DMS153 treated with DMSO at 0.1 percent for 48 hours (cell line): ENCODE measurements around the gene GDF2.
A peak's percentile ranks its signal among the peaks of the same experiment; 100 is the strongest.

Experiments used
- DNase-seq: peaks from one replicate; lab custom pipeline; 2025; ENCODE audit not compliant: unreplicated experiment; lab: John Stamatoyannopoulos, UW

GDF2 gene

DNA sequence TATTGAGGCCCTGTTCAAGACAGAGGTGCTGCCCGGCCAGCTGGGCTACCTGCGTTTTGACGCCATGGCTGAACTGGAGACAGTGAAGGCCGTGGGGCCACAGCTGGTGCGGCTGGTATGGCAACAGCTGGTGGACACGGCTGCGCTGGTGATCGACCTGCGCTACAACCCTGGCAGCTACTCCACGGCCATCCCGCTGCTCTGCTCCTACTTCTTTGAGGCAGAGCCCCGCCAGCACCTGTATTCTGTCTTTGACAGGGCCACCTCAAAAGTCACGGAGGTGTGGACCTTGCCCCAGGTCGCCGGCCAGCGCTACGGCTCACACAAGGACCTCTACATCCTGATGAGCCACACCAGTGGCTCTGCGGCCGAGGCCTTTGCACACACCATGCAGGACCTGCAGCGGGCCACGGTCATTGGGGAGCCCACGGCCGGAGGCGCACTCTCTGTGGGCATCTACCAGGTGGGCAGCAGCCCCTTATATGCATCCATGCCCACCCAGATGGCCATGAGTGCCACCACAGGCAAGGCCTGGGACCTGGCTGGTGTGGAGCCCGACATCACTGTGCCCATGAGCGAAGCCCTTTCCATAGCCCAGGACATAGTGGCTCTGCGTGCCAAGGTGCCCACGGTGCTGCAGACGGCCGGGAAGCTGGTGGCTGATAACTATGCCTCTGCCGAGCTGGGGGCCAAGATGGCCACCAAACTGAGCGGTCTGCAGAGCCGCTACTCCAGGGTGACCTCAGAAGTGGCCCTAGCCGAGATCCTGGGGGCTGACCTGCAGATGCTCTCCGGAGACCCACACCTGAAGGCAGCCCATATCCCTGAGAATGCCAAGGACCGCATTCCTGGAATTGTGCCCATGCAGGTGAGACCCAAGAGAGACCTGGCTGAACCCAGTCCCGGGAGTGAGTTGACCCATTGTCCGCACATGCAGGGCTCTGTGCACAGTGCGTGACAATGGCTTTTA lies 28.7 kb downstream of the GDF2 start:
- no peak for DNase-seq

DNA sequence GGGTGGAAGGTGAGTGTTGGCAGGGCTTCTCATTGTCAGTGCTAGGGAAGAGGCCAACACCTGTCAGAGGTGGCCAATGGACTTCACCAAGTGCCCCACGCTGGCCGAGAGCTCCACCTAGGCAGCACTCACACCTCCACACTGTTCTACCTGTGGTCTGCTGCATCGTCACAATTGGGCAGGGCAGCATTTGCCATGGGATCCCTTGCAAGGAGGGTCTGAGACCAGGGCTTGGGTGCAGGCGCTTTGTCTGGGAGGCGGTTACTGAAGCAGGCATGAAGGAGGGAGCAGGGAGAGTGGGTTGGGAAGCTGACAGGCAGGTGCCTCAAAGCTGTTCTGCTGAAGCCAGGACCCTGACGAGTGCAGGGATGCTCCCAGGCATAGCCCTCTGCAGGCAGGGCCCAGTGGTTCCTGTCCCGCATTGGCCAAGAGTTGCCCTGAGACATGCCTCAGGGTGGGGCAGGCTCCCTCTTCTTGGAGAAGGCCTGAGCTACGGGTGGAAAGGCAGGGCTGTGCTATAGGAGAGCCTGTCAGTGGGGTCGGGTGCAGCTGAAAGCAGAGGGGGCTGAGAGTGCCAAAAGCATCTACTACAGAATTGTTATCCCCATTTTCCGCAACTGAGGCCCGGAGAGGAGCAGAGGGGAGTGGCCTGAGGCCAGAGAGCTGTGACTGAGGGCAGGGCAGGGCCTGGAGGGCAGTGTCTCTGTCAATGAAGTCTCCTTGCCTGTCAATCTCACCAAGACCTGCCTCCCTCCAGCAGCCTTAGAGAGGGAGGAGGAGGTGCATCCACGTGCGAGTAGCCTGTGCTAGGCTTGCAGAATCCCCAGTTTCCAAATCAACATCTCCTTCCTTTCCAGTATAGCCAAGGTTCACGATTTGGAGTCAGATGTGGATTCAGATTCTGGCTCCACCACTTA lies 29.9 kb downstream of the GDF2 start:
- no peak for DNase-seq

DNA sequence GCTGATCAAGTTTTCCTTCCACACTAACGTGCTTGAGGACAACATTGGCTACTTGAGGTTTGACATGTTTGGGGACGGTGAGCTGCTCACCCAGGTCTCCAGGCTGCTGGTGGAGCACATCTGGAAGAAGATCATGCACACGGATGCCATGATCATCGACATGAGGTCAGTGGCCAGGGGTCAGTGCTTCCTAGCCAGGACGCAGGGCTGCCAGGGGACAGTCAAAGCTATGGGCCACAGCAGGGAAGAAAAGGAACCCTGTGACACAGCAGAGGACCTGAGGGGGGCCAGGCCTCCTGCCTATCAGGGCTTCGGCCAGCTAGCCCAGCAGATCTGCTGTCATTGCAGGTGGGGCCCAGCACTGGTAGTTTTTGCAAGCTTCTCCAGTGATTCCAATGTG lies 31.1 kb downstream of the GDF2 start:
- no peak for DNase-seq

- DNase-seq, result no peak
These were observed 31.9 kb downstream of the GDF2 start for GRCh38 chr10:47354165-47354564.

GRCh38 chr10:47354900-47355299 lies 32.6 kb downstream of the GDF2 start:
- no peak for DNase-seq

DNA sequence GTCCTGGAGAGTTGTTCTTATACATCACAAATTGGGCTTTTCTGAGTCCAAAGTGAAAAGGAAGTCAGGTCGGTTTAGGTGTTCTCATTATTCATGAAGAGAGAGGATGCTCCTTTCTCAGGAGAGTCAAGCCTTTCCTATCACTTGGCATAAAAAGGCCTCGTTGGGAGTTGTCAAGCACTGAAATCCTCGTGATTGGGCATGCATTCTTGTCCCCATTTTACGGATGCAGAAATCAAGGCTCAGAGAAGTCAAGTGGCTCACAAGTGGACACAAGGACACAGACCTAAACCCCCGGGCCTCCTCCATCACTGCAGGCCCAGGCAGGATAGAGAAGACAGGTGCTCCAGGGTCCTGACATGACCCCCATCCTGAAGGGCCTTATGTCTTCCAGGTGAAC lies 34.5 kb downstream of the GDF2 start:
- DNase-seq, result no peak

- no peak for DNase-seq
These were observed 34.9 kb downstream of the GDF2 start for GRCh38 chr10:47357131-47357582.

DNA sequence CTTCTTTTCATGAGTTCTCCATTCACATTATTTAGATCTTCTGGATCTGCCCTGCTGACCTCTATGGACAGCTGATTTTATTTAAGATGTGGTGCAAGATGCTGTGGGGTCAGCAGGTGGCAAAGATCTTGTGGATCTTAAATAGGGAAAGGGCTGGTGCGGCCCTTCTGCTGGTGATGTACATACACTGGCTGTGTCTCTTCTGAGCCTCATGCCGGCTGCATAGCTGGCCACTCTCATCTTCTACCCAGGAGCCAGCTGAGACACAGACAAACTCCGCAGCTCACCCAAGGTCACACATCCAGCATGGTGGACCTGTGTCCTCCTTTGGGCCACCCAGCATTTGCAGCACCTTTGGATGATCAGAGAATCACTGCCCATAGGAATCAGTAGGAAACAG lies 35.7 kb downstream of the GDF2 start:
- DNase-seq, result no peak

GRCh38 chr10:47358457-47358856 lies 36.2 kb downstream of the GDF2 start:
- DNase-seq, result no peak

GRCh38 chr10:47359101-47359500 lies 36.8 kb downstream of the GDF2 start:
- no peak for DNase-seq

DNA sequence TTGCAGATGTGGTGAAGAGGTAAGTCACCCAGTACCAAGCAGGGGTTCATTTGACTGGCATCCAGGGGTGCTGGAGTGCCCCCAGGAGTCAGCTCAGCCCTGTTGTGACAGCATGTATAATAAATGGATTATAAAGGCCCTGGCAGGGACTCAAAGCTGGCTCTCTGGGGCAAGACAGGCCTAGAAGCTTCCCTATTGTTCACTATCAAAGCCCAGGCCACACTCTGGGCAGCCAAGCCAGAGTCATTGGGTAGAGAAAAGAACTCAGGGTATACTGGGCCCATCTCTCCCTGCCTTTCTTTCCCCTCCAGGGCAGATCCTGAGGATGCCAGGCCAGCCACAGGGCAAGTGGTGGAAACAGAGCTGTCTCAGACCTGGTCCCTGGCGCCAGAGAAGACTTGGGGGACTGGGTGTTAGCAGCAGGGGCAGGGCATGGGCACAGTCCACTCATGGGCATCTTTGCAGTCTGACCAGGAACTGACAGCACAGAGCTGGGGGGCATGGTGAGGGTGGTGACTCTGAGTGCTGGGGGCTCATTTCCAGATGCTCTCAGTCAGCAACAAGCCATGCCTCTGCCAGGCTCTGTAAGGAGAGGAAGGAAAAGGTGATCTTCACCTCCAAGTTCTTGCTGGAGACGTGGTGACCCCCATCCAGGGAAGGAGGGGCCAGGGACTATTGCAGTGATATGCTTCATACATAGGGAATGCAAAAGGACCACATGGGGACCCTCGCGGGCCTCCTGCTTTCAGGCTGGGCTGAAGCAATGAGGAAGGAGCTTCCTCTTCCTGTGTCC lies 37.6 kb downstream of the GDF2 start:
- no peak for DNase-seq

- no peak for DNase-seq
These were observed 38.3 kb downstream of the GDF2 start for GRCh38 chr10:47360419-47361040.

DNA sequence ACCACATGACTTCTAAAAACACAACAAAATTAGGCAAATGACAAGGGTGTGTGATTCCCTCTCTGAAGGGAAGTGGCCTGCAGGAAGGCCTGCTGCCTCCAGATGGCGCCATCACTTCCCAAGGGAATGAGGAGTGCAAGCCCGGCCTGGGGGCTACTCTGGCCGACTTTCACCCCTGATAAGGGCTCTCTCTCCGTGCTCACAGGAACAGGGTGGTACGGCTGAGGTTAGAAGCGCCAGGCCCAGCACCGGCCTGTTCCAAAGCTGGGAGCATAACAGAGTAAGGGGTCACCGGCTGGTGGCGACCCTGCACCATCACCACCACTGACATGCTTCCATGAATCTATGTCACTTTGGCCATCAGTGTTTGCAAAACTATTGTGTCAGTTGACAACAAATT lies 39.0 kb downstream of the GDF2 start:
- DNase-seq, result no peak

- no peak for DNase-seq
These were observed 39.9 kb downstream of the GDF2 start for GRCh38 chr10:47362199-47362598.

- DNase-seq, result no peak
These were observed 41.5 kb downstream of the GDF2 start for GRCh38 chr10:47363781-47364180.

- peak; percentile 38 for DNase-seq
These were observed 42.1 kb downstream of the GDF2 start for GRCh38 chr10:47364366-47364765.

DNA sequence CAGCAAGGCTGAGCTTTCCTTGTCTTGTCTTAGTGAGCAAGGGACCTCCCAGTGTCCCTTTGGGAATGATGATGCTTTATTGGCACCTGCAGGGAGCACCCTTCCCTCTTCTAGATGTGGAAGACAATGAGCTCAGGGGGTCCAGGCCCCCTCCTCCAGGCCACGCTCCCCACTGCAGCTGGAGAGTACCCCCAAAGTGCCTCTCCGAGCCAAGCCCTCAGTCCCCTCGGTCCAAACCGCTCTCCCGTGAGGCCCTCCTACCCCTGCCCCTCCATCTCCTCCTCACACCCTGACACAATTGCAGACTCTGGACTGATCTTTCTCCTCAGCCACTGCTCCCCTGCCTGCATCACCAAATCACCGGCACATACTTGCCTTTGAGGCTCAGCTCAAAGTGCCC lies 42.7 kb downstream of the GDF2 start:
- DNase-seq, result no peak

- DNase-seq, result no peak
These were observed 43.4 kb downstream of the GDF2 start for GRCh38 chr10:47365431-47366180.

DNA sequence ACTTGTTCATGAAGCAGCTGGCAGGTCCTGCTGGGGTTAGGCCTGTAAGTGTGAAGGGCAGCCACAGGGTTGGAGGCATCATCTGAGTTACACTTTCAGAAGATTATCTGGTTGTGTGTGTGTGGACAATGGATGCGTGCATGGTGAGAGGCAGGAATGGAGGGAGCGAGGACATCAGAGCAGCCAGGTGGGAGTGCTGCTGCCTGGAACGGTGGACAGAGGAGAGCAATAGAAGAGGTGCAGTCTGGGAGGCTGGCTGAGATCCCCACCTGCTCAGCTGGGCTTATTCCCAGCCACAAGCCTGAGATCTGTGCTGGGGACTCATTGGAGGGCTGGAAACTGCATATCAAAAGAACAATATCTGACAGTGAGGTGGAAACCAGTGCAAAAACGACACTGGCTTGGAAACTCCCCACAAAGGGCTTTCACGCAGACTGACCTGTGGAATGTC lies 44.0 kb downstream of the GDF2 start:
- no peak for DNase-seq
